Tongue (tissue), 2 donors: ENCODE measurements around the gene LMCD1. TPM values are rescaled to one million over a fixed set of nuclear protein-coding genes. Genes with fewer than 3 reads are reported as not detected.

ENCODE experiments used
- DNase-seq: peaks from one replicate; pipeline ENCODE4 v3.0.0-alpha.2; 2015
- total RNA-seq: library from RNA; depleted of rRNA; stranded (reverse); fragments of >200 nt; gene quantifications from one replicate; pipeline ENCODE4 v1.2.3, GENCODE V29; 2014

The LMCD1 gene
- total RNA-seq, 1 donor from 2014 or later = 321 TPM

- DNase-seq = peak; percentile 77
Observed at GRCh38 chr3:8506571-8507061, 5.0 kb downstream of the LMCD1 start.

GRCh38 chr3:8507496-8507895, 5.9 kb downstream of the LMCD1 start:
- DNase-seq = no peak

- no peak for DNase-seq
Observed at GRCh38 chr3:8509961-8510360, 8.3 kb downstream of the LMCD1 start.

- no peak for DNase-seq
Observed at GRCh38 chr3:8512234-8512633, 10.6 kb downstream of the LMCD1 start.

- DNase-seq = no peak
Observed at GRCh38 chr3:8516047-8516661, 14.5 kb downstream of the LMCD1 start.

GRCh38 chr3:8516783-8517182, 15.2 kb downstream of the LMCD1 start:
- DNase-seq = no peak

- DNase-seq = no peak
Observed at GRCh38 chr3:8517487-8517886, 15.9 kb downstream of the LMCD1 start.

GRCh38 chr3:8518138-8518537, 16.5 kb downstream of the LMCD1 start:
- DNase-seq = no peak

- peak; percentile 70 for DNase-seq
Observed at GRCh38 chr3:8519156-8519555, 17.5 kb downstream of the LMCD1 start.

GRCh38 chr3:8519774-8520448, 18.3 kb downstream of the LMCD1 start:
- DNase-seq = no peak

- DNase-seq = no peak
Observed at GRCh38 chr3:8520816-8521403, 19.3 kb downstream of the LMCD1 start.

- DNase-seq = no peak
Observed at GRCh38 chr3:8523041-8523440, 21.4 kb downstream of the LMCD1 start.

- DNase-seq = no peak
Observed at GRCh38 chr3:8524249-8524648, 22.6 kb downstream of the LMCD1 start.

- no peak for DNase-seq
Observed at GRCh38 chr3:8524656-8525399, 23.2 kb downstream of the LMCD1 start.

GRCh38 chr3:8525893-8526292, 24.3 kb downstream of the LMCD1 start:
- no peak for DNase-seq

- peak; percentile 61 for DNase-seq
Observed at GRCh38 chr3:8529181-8529637, 27.6 kb downstream of the LMCD1 start.

- DNase-seq = no peak
Observed at GRCh38 chr3:8529738-8530525, 28.3 kb downstream of the LMCD1 start.

GRCh38 chr3:8530581-8530980, 29.0 kb downstream of the LMCD1 start:
- no peak for DNase-seq

- no peak for DNase-seq
Observed at GRCh38 chr3:8532251-8532871, 30.7 kb downstream of the LMCD1 start.

GRCh38 chr3:8536096-8537056, 34.8 kb downstream of the LMCD1 start:
- no peak for DNase-seq
